HG03439 (cell line): Measurements from ENCODE around the gene ZSWIM5.
"Not testable (repeated sequence)": the region's sequence is repeated elsewhere in the genome, so short reads cannot be mapped to it uniquely, and the experiment has no call there.

Source experiments
- ATAC-seq: cut with Tn5 transposase; IDR thresholded peaks from one replicate; pipeline ENCODE4 v1.9.1; 2021; ENCODE audit warnings: mild to moderate bottlenecking, moderate library complexity; ENCODE audit not compliant: unreplicated experiment

Gene ZSWIM5

GRCh38 chr1:45205011-45205909 is 1.1 kb downstream of the ZSWIM5 start:
- no peak for ATAC-seq

- no peak for ATAC-seq
These were observed 5.4 kb downstream of the ZSWIM5 start for GRCh38 chr1:45200906-45201500.

- no peak for ATAC-seq
These were observed 6.0 kb downstream of the ZSWIM5 start for GRCh38 chr1:45200435-45200834.

- ATAC-seq = no peak
These were observed 8.2 kb downstream of the ZSWIM5 start for GRCh38 chr1:45198185-45198584.

GRCh38 chr1:45196863-45197262 is 9.5 kb downstream of the ZSWIM5 start:
- no peak for ATAC-seq

- ATAC-seq = no peak
These were observed 15.0 kb downstream of the ZSWIM5 start for GRCh38 chr1:45191418-45191783.

- ATAC-seq = no peak
These were observed 18.7 kb downstream of the ZSWIM5 start for GRCh38 chr1:45187725-45188124.

GRCh38 chr1:45179918-45180519 is 26.4 kb downstream of the ZSWIM5 start:
- not testable (repeated sequence) for ATAC-seq

GRCh38 chr1:45177452-45177851 is 29.0 kb downstream of the ZSWIM5 start:
- ATAC-seq = no peak

GRCh38 chr1:45172764-45173163 is 33.6 kb downstream of the ZSWIM5 start:
- no peak for ATAC-seq

- ATAC-seq = no peak
These were observed 34.4 kb downstream of the ZSWIM5 start for GRCh38 chr1:45172005-45172404.

GRCh38 chr1:45171575-45171974 is 34.8 kb downstream of the ZSWIM5 start:
- ATAC-seq = no peak

GRCh38 chr1:45170151-45170742 is 36.2 kb downstream of the ZSWIM5 start:
- ATAC-seq = no peak

- ATAC-seq = not testable (repeated sequence)
These were observed 38.5 kb downstream of the ZSWIM5 start for GRCh38 chr1:45167947-45168346.

GRCh38 chr1:45164307-45164706 is 42.1 kb downstream of the ZSWIM5 start:
- not testable (repeated sequence) for ATAC-seq

GRCh38 chr1:45163111-45163510 is 43.3 kb downstream of the ZSWIM5 start:
- ATAC-seq = not testable (repeated sequence)

- not testable (repeated sequence) for ATAC-seq
These were observed 44.1 kb downstream of the ZSWIM5 start for GRCh38 chr1:45162041-45163035.

GRCh38 chr1:45155957-45156356 is 50.4 kb downstream of the ZSWIM5 start:
- ATAC-seq = no peak

- no peak for ATAC-seq
These were observed 51.0 kb downstream of the ZSWIM5 start for GRCh38 chr1:45155423-45155822.

- ATAC-seq = no peak
These were observed 54.3 kb downstream of the ZSWIM5 start for GRCh38 chr1:45152126-45152525.
